ENCODE data around the gene P2RY6.

DNA sequence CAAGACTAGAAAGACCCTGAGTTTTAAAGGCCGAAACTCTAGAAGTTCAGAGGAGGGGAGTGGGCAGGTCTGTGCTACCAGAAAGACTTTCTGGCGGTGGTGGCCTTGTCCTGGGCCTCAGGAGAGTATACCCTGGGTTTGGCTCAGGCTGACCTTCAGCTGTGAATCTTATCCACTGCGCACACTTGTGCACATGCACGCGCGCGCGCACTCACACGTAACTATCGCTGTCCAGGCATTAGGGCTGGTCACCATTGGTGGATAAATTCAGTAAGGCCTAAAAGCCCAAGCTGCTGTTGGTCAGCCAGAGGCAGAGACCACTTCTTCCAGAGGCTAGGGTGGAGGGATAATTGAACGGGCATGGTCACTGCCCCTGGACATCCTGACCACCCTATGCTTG is 61.0 kb downstream of the P2RY6 start:
- TF ChIP-seq, protein P1, sequence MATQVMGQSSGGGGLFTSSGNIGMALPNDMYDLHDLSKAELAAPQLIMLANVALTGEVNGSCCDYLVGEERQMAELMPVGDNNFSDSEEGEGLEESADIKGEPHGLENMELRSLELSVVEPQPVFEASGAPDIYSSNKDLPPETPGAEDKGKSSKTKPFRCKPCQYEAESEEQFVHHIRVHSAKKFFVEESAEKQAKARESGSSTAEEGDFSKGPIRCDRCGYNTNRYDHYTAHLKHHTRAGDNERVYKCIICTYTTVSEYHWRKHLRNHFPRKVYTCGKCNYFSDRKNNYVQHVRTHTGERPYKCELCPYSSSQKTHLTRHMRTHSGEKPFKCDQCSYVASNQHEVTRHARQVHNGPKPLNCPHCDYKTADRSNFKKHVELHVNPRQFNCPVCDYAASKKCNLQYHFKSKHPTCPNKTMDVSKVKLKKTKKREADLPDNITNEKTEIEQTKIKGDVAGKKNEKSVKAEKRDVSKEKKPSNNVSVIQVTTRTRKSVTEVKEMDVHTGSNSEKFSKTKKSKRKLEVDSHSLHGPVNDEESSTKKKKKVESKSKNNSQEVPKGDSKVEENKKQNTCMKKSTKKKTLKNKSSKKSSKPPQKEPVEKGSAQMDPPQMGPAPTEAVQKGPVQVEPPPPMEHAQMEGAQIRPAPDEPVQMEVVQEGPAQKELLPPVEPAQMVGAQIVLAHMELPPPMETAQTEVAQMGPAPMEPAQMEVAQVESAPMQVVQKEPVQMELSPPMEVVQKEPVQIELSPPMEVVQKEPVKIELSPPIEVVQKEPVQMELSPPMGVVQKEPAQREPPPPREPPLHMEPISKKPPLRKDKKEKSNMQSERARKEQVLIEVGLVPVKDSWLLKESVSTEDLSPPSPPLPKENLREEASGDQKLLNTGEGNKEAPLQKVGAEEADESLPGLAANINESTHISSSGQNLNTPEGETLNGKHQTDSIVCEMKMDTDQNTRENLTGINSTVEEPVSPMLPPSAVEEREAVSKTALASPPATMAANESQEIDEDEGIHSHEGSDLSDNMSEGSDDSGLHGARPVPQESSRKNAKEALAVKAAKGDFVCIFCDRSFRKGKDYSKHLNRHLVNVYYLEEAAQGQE (IDR thresholded peaks at IDR 0.05): no peak
- TF ChIP-seq, protein P2, sequence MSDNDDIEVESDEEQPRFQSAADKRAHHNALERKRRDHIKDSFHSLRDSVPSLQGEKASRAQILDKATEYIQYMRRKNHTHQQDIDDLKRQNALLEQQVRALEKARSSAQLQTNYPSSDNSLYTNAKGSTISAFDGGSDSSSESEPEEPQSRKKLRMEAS (IDR thresholded peaks at IDR 0.05): no peak
- no peak for TF ChIP-seq EP300 (IDR thresholded peaks at IDR 0.05)
- TF ChIP-seq CTCF (IDR thresholded peaks at IDR 0.05): no peak
- no peak for TF ChIP-seq RARB (CRISPR knock-in tag; IDR thresholded peaks at IDR 0.05)
- TF ChIP-seq HOXA7 (CRISPR knock-in tag; IDR thresholded peaks at IDR 0.05): no peak
- TF ChIP-seq MYC (IDR thresholded peaks at IDR 0.05; ENCODE audit: borderline replicate concordance, low read length): no peak
